ENCODE results near the gene RXYLT1. TPM values are rescaled to one million over a fixed set of nuclear protein-coding genes. Genes with fewer than 3 reads are reported as not detected.

The RXYLT1 gene
- total and polyA plus RNA-seq, 2 of the 8 experiments (the other 6 are each of a cell fraction or from before 2014, with no cell fraction given), result 3.8 to 10.9 TPM

GRCh38 chr12:63855299-63855698 is 75.6 kb downstream of the RXYLT1 start:
- no peak for FAIRE-seq
- H2BK20ac ChIP-seq (ENCODE audit: low read length), result no peak overlapping the region
- WGBS, 2 experiments (ENCODE audit: extremely low coverage in 1 of 2, insufficient coverage in 1 of 2, insufficient read length in 1 of 2, insufficient replicate concordance in 2 of 2, low coverage in 1 of 2, low lambda C conversion rate in 2 of 2, missing lambda C conversion rate in 1 of 2), result 93% methylated on average over 3 of the region's 3 CpGs; no CpG with 5 or more reads in 1 of the 2 experiments
- H2BK12ac ChIP-seq (ENCODE audit: low read depth, low read length), result no peak overlapping the region
- H3K4me2 ChIP-seq (ENCODE audit: insufficient read depth in 1 of 2, low read depth in 2 of 2, low read length in 2 of 2), result no peak overlapping the region
- H4K5ac ChIP-seq (ENCODE audit: insufficient read length, low read depth, low read length), result no peak overlapping the region
- CTCF ChIA-PET (ENCODE audit: partially characterized antibody), result interaction anchor here (0.7 to 2.2 kb wide), 5 partner anchors 11 to 401 kb away, joined by 3 to 6 read pairs (median 3); partner anchors contain the start of gene SRGAP1
- no peaks in the 10 kb centered on the region for H4K20me1 ChIP-seq (replicated peaks in 1 of 2; ENCODE audit: control insufficient read depth in 1 of 2, insufficient read depth in 2 of 2, low read length in 2 of 2)
- H4K91ac ChIP-seq (replicated peaks; ENCODE audit: insufficient read length, low read length), result no peak overlapping the region
- no peaks in the 10 kb centered on the region for H3K23me2 ChIP-seq (ENCODE audit: low read depth, low read length)
- no peak overlapping the region for H3K4ac ChIP-seq (replicated peaks; ENCODE audit: insufficient read length, low read depth, low read length)
- no peak overlapping the region for H3K9ac ChIP-seq (replicated peaks in 1 of 4; ENCODE audit: extremely low read depth in 1 of 4, low read depth in 3 of 4, low read length in 3 of 4)
- no peak overlapping the region for H2BK5ac ChIP-seq (ENCODE audit: low read depth, low read length)
- no peak overlapping the region for H2AK5ac ChIP-seq (ENCODE audit: low read depth, low read length)
- no peak overlapping the region for H3K4me3 ChIP-seq (ENCODE audit: extremely low read depth in 1 of 4, insufficient read depth in 2 of 4, low read depth in 3 of 4, low read length in 4 of 4)
- no peak overlapping the region for H3K23ac ChIP-seq (ENCODE audit: insufficient read length)
- peaks cover 0 to 5% of the 10 kb centered on the region in 2 experiments; a peak in 1 of 4 replicates for H3K79me2 ChIP-seq (ENCODE audit: control insufficient read depth in 1 of 2, insufficient read depth in 2 of 2, low read length in 2 of 2)
- H3K79me1 ChIP-seq (ENCODE audit: low read depth, low read length), result no peaks in the 10 kb centered on the region
- H2BK120ac ChIP-seq (replicated peaks; ENCODE audit: low read depth, low read length), result no peak overlapping the region
- POLR2A ChIA-PET (ENCODE audit: partially characterized antibody), result interaction anchor here (0.7 kb wide), 1 partner anchor 10 kb away, joined by 3 read pairs; no protein-coding TSS in a partner anchor
- no peak overlapping the region for H3K18ac ChIP-seq (ENCODE audit: extremely low read depth, low read length)
- H3K4me1 ChIP-seq (replicated peaks in 1 of 4; ENCODE audit: control insufficient read depth in 3 of 4, insufficient read depth in 4 of 4, low read length in 3 of 4), result peaks cover 0 to 2% (median 0%) of the 10 kb centered on the region in 4 experiments; a peak in 1 of 7 replicates
- H3K56ac ChIP-seq (replicated peaks; ENCODE audit: insufficient read length, low read depth, low read length), result no peak overlapping the region
- no peak for DNase-seq (ENCODE audit: low read depth in 1 of 2, low spot score in 2 of 2)
- H2BK15ac ChIP-seq (ENCODE audit: low read length), result no peak overlapping the region
- H3K27me3 ChIP-seq (replicated peaks in 1 of 4; ENCODE audit: control insufficient read depth in 3 of 4, extremely low read depth in 1 of 4, insufficient read depth in 3 of 4, low read length in 3 of 4), result no peaks in the 10 kb centered on the region
- no peaks in the 10 kb centered on the region for H3K9me3 ChIP-seq (ENCODE audit: insufficient read depth in 2 of 2, low read depth in 1 of 2, low read length in 1 of 2)
- no peak overlapping the region for H3K14ac ChIP-seq (ENCODE audit: insufficient read length)
- no peak overlapping the region for H2AFZ ChIP-seq (ENCODE audit: low read length)
- TF ChIP-seq CHD2 (IDR thresholded peaks at IDR 0.05; ENCODE audit: low read length) (no peak), CREB1 (IDR thresholded peaks at IDR 0.05) (no peak), ZNF274 (IDR thresholded peaks at IDR 0.05; ENCODE audit: borderline replicate concordance, extremely low read depth, low read length) (no peak), POLR2A (IDR thresholded peaks at IDR 0.05; ENCODE audit: control extremely low read depth in 1 of 2, low read depth in 2 of 2, low read length in 2 of 2) (no peak), KDM5A (IDR thresholded peaks at IDR 0.05; ENCODE audit: low read length) (no peak), EZH2 (IDR thresholded peaks at IDR 0.05; ENCODE audit: low read depth, low read length, severe bottlenecking) (no peak)
- H3K27ac ChIP-seq (ENCODE audit: low read depth, low read length), result no peak overlapping the region
- H4K8ac ChIP-seq (ENCODE audit: extremely low read depth, insufficient read depth, low read length), result no peak overlapping the region
- H3K36me3 ChIP-seq (ENCODE audit: control insufficient read depth in 2 of 4, insufficient read depth in 4 of 4, low read length in 3 of 4), result no peaks in the 10 kb centered on the region
